Neural cell (in vitro differentiated cells): ENCODE data around the gene ASB18.

Experiments used
- EP300 ChIP-seq: fragments of 450-650 bp; conservative IDR thresholded peaks from 2 replicates; pipeline ENCODE4 v1.6.1; 2014; ENCODE audit warnings: antibody characterized with exemption, mild to moderate bottlenecking, moderate library complexity; ENCODE audit not compliant: poor library complexity, severe bottlenecking
- POLR2AphosphoS5 ChIP-seq: IDR thresholded peaks from 2 replicates; pipeline ENCODE4 v1.6.1; 2012
- TAF1 ChIP-seq: IDR thresholded peaks from 2 replicates; pipeline ENCODE4 v1.6.1; 2012; ENCODE audit warnings: low read depth
- TF ChIP-seq, protein P1 (sequence below): IDR thresholded peaks from 2 replicates; pipeline ENCODE4 v1.6.1; 2012; ENCODE audit warnings: borderline replicate concordance
- TF ChIP-seq, protein P2 (sequence below): fragments of 450-650 bp; IDR thresholded peaks from 2 replicates; pipeline ENCODE4 v1.5.1; 2014; ENCODE audit warnings: antibody characterized with exemption, mild to moderate bottlenecking, moderate library complexity; ENCODE audit not compliant: poor library complexity, severe bottlenecking

DNA sequence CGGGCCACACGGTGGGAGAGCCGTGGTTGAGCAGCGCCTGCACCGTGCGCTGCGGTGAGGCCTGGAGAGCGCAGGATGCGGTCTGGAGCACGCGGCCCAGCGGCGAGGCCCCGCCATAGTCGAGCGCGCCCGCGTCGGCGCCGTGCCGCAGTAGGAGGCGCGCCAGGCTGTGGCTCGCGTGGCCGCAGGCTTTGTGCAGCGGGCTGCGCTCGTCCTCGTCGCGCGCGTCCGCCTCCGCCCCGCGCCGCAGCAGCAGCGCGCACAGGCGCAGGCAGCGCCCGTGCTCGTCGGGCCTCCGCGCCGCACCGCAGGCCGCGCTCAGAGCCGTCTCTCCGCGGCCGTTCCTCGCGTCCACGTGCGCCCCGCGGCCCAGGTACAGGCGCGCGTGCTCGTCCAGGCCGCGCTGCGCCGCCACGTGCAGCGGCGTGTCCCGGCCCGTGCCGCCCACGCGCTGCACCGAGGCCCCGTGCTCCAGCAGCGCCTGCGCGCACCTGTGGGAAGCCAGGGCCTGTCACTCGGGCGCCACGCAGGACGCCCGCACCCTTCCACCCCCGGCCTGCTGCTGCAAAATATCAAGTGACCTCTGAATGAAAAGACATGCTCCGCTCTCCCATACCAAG is 49.7 kb downstream of the ASB18 start:
- TF ChIP-seq, protein P1, sequence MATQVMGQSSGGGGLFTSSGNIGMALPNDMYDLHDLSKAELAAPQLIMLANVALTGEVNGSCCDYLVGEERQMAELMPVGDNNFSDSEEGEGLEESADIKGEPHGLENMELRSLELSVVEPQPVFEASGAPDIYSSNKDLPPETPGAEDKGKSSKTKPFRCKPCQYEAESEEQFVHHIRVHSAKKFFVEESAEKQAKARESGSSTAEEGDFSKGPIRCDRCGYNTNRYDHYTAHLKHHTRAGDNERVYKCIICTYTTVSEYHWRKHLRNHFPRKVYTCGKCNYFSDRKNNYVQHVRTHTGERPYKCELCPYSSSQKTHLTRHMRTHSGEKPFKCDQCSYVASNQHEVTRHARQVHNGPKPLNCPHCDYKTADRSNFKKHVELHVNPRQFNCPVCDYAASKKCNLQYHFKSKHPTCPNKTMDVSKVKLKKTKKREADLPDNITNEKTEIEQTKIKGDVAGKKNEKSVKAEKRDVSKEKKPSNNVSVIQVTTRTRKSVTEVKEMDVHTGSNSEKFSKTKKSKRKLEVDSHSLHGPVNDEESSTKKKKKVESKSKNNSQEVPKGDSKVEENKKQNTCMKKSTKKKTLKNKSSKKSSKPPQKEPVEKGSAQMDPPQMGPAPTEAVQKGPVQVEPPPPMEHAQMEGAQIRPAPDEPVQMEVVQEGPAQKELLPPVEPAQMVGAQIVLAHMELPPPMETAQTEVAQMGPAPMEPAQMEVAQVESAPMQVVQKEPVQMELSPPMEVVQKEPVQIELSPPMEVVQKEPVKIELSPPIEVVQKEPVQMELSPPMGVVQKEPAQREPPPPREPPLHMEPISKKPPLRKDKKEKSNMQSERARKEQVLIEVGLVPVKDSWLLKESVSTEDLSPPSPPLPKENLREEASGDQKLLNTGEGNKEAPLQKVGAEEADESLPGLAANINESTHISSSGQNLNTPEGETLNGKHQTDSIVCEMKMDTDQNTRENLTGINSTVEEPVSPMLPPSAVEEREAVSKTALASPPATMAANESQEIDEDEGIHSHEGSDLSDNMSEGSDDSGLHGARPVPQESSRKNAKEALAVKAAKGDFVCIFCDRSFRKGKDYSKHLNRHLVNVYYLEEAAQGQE: no peak
- TF ChIP-seq EP300: no peak
- TF ChIP-seq, protein P2, sequence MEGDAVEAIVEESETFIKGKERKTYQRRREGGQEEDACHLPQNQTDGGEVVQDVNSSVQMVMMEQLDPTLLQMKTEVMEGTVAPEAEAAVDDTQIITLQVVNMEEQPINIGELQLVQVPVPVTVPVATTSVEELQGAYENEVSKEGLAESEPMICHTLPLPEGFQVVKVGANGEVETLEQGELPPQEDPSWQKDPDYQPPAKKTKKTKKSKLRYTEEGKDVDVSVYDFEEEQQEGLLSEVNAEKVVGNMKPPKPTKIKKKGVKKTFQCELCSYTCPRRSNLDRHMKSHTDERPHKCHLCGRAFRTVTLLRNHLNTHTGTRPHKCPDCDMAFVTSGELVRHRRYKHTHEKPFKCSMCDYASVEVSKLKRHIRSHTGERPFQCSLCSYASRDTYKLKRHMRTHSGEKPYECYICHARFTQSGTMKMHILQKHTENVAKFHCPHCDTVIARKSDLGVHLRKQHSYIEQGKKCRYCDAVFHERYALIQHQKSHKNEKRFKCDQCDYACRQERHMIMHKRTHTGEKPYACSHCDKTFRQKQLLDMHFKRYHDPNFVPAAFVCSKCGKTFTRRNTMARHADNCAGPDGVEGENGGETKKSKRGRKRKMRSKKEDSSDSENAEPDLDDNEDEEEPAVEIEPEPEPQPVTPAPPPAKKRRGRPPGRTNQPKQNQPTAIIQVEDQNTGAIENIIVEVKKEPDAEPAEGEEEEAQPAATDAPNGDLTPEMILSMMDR: no peak
- no peak for TF ChIP-seq TAF1
- no peak for TF ChIP-seq POLR2AphosphoS5
